HG03457 (cell line): ENCODE data around the gene ANKH.

Experiments used
- ATAC-seq: cut with Tn5 transposase; IDR thresholded peaks from one replicate; pipeline ENCODE4 v1.9.1; 2021; ENCODE audit warnings: moderate number of reproducible peaks; ENCODE audit not compliant: unreplicated experiment

ANKH gene

DNA sequence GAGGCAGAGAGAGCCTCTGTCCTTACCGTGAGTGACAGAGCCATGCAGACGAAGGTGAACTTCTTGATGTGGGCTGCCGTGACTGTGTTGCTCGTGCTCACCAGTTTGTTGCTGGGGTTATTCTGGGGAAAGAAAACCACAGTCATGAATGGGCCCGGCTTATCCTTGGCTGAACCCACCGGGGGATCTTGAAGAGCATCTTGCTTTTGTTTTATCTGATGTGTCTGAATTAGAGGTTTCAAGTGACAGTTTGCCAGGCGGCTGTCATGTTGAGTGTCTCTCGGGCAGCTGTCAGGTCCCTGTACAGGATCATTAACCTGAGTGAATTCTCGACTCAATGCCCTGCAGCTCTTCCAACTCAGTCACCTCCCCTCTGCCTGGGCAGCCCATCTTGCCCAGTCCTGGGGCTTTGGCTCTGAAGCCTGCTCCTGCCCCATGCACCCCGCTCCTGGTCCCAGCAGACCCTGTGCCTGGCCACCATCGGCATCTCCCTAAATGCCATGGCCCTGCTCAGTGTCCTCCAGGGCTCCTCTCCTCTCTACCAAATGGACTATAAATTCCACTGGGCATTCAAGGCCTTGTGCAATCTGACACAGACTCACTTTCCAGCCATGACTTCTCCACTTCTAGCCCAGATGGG, 129.7 kb downstream of the ANKH start:
- ATAC-seq = no peak

GRCh38 chr5:14741131-14741530, 130.4 kb downstream of the ANKH start:
- ATAC-seq = no peak

- no peak for ATAC-seq
Measured at GRCh38 chr5:14739981-14740380, 131.6 kb downstream of the ANKH start.

DNA sequence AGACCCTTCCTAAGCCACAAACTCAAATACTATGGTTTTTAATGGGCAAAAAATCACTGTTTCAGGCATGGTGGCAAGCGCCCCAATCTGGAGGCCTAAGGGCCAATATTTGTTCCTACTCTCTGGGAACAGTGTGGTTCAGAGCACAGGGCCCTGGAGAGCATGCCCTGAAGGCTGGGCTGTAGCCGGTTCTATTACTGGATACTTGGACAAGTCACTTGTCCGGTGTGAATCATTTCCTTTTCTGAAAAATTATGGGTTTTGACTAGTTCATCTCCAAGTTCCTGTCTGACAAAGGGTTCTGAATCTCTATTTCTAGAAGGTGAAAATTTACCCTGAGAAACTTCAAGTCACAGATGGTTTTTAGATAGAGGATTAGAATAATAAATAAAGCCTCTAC, 132.0 kb downstream of the ANKH start:
- no peak for ATAC-seq

DNA sequence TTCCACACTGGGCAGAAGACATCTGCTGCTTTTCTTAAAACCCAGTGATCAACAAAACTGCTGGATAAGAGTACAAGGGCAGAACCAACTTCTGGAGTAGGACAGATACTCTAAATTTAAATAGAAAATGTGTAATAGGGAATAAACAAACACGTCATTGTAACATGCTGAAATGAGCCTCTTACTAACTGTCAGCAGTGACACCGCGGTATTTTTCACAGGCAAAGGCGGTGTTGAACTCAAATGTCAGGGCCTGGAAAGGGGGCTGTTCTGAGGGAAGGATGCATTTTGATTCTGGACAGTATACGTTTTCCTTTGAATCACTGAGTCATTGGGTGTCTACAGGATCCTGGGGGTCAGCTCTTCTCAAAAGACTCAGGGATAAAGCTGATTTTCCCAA, 133.5 kb downstream of the ANKH start:
- no peak for ATAC-seq

DNA sequence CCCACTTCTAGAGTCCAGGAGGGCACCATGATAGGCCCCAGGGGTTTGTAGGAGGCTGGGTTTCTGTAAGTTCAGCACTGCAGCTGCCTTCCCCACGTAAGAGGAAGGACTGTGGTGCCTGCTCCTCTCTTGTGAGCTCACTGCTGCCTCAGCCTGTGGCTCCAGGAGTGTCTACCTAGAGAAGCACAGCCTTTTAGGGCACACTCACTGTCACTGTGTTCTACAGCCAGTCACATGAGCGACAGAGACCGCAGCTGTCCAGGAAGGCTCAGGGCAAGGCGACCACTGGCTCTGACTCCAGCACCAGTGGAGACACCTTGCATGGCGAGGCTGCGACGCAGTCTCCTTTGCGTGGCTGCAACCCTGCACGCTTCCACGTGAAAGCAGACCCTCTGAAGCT, 134.3 kb downstream of the ANKH start:
- no peak for ATAC-seq

DNA sequence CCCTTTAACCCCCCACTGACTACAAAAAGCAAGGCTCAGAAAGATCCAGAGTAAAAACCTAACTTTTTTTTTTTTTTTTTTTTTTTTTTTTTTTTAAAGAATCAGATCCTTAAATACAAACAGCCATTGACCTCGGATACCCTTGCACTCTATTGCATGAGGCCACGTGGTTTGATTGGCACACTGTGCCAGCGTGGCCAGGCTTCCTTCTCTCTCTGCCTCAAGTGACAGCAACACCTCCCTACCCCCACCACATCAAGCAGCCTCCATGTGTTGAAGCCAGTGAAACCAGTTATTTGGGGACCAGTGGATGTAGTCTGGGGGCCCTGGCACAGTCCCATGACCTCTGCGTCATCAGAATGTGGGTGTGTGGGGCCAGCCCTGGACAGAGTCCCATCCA, 135.6 kb downstream of the ANKH start:
- ATAC-seq = no peak

DNA sequence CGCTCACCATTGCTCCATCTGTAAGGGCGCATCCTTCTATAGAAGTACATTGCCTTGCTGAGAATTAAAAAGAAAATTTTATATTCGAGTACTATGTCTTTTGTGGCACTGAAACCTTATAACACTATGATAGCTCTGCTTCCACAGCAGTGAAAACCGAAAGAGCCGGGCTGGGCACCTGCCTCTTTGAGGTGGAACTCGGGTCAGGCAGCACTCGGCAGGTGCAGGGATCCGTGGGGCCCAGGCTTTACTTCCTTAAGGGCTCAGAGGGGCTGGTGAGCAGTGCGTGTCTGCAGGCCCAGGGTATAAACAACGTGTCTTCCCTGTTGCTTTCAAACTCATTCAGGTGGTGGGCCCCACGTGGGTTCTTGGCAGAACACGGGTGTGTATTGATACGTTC, 137.2 kb downstream of the ANKH start:
- ATAC-seq = no peak

- ATAC-seq = no peak
Measured at GRCh38 chr5:14733661-14734060, 137.9 kb downstream of the ANKH start.

DNA sequence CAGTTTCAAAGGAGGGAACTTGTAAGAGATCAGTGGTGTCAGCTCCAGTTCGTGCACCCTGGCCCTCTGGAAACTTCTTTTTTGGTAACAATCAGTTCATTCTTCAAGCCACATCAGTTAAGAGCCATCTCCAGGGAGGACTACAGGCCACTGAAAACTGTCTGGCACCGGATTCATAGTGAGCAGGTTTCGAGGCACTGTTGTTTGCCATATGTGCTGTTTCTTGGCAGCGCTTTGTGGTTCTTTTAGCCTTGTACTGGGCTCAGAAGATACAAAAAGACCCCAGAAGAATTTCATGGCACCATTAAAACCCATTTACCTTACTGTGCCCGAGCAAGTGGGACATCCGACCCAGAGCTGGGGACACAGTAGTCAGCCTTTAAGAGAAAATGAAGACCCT, 138.6 kb downstream of the ANKH start:
- ATAC-seq = no peak

DNA sequence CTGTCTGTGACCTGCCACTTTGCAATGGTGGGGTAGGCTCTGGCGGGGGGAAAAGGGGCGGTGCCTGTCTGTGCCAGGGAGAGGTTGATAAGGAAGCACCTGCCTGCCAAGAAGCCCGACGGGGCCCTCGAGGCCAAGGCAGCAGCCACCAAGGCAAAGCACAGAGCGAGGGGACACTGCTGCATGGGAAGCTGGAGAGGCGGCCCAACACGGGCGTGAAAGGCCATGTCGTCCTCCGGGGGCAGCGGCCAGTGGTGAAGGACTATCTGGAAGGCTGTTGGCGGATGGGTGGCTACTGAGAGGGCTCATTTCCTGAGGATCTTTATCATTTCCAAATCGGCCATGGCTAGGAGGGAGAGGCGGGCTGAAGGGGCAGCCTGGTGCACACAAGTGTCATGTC, 140.7 kb downstream of the ANKH start:
- ATAC-seq = no peak

DNA sequence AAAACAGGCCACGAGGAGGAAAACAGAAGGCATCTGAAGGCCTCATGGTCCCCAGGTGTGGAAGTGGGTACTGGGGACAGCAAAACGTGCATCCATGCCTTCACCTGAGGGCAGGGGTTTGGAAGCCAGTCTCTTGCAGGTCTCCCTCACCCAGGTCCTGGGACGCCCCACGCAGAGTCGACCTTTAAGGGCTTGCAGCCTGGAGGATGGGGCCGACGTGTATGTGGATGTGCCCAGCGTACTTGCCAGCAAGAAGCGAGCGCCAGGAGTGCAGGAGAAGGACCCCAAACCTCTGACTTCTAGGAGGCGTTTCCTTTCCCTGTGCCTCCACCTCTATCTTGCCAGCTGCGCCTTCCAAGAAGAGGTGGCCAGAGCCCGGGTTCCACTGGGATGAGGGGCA, 141.1 kb downstream of the ANKH start:
- ATAC-seq = no peak

- ATAC-seq = no peak
Measured at GRCh38 chr5:14729448-14730385, 141.9 kb downstream of the ANKH start.

DNA sequence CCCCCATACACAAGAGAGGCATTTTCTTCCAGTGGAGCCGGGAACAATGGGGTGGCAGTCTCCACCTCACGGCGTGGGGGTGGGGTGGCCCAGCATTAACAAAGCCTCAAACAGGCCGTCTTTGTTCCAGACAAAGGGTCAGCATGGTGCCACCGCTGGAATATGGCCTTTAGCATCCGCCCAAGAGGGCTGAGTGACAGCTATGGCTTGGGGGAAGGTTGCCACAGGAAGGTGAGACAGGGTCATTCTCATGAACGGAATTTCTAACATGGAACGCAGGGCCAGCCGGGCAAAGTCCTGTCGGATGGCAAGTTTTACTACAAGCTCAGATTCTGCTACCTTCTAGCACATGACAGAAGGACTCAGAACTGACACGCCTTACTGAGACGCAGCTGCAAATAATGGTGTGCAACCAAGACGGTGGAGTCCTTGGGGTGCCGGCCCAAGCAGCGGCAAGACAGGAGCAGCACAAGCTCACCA, 143.1 kb downstream of the ANKH start:
- no peak for ATAC-seq

DNA sequence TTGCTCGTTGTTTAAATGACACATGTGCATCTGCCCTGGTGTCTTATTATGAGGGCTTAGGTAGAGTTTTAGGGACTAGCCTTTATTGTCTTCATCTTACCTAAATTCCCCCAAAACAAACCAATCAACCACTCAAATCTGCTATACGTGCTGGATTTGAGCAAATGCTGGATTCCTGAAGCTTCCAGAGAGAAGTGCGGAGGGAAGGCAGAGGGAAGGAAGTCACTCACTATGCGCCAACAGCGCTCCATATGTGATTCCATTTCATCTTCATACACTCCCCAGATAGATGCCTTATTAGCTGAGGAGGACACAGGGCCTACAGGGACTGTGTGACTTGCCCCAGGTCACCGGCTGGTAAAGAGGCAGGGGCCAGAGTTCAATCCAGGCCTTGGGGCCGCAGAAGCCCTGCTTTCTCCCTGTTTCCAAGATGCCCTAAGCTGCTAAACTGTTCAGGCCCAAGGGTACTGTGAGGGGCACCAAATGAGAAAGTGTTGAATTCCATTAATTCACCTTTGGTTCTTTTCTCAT, 143.6 kb downstream of the ANKH start:
- ATAC-seq = no peak

GRCh38 chr5:14727428-14727865, 144.1 kb downstream of the ANKH start:
- peak; percentile 63 for ATAC-seq

- no peak for ATAC-seq
Measured at GRCh38 chr5:14726066-14726838, 145.3 kb downstream of the ANKH start.

DNA sequence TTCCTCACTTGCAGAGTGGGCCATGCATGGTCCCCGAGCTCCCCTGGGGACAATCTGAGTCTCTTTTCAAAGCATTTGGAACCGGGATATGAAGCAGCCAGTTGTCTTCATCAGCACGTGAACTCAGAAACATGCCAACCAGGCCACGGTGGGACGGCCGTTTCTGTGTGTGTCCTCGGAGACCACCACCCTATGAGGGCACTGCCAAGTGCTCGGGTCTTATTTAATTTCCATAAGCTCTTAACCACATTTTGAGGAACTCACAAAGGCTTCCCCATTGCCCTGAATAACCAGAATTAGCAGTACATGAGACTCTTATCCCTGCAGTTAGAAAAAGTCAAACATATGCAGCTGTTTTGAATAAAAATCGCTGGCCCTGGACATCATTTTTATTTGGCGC, 146.9 kb downstream of the ANKH start:
- no peak for ATAC-seq

DNA sequence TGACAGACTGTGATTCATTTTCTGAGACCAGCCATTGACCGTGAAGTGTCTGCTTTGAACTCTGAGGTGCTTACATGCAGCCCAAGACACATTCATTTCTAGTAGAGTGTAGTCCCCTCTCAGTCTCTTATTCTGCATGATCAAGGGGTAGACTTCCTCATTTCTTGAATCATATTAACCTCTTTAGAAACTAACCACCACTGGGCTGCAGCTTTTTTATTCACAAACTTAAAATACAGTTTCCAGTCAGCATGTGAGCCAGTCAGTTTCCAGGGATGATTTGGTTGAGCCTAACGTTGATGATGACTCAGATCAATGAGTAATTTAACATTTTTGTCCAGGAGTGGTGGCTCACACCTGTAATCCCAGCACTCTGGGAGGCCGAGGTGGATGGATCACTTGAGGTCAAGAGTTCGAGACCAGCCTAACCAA, 147.9 kb downstream of the ANKH start:
- ATAC-seq = no peak

- no peak for ATAC-seq
Measured at GRCh38 chr5:14722923-14723322, 148.7 kb downstream of the ANKH start.

DNA sequence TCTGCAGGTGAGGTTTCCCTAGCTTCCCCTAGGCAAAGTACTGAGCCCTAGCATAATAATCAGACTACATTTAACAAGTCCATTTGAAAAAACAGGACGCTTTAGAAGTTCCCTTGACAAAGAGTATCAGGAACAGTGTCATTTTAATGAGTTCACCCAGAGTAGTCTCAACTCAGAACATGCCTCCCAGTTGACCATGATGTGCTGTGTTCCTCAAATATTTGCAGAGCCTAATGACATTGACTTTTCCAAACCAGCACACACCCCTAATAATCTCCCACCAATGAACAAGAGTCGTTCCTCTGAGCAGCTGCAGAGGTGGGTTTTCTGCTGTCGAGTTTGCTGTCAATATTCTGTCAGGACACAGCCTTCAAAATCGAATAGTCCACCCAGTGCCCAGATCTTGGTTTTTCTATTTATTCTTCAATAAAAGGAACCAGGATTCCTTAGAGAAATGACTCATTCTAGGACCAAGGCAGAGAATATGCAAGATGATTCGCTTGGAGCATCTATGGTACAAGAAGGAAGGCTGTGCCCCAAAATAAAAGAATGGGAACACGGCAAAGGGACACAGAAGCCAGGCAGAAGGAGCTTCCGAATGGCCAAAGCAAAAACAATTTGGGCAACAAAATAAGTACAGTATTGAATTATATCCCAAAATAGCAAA, 149.5 kb downstream of the ANKH start:
- no peak for ATAC-seq
